Uterus (tissue), 2 donors: ENCODE results near the gene E2F4.

Experiments
- CTCF ChIP-seq, 4 experiments: fragments of 200-600 bp in 2 of 4; fragments of 450-650 bp in 2 of 4; sonication (generic) in 2 of 4; IDR thresholded peaks; one replicate each; pipeline ENCODE4 v1.5.1; 2016 to 2019; ENCODE audit warnings: antibody characterized with exemption in 4 of 4, mild to moderate bottlenecking in 2 of 4, moderate library complexity in 1 of 4
- POLR2A ChIP-seq, 2 donors: fragments of 450-650 bp; IDR thresholded peaks; one replicate each; pipeline ENCODE4 v1.6.1; 2016; ENCODE audit warnings: antibody characterized with exemption in 2 of 2, mild to moderate bottlenecking in 1 of 2, moderate library complexity in 1 of 2

- TF ChIP-seq CTCF (IDR thresholded peaks at IDR 0.05) (no peak), POLR2A (IDR thresholded peaks at IDR 0.05) (no peak)
These were observed 35.7 kb upstream of the E2F4 start for GRCh38 chr16:67156143-67156844.
